D721Med (cell line): ENCODE results near the gene SELENOP.

Source experiments
- DNase-seq: peaks from one replicate; pipeline ENCODE4 v3.0.0; 2011; ENCODE audit warnings: low spot score; ENCODE audit not compliant: insufficient read length
- FAIRE-seq: peaks from 2 replicates; lab custom pipeline; 2011; peaks lifted over from hg19 to GRCh38; lab: Jason Lieb, UNC
- TF ChIP-seq, protein P1 (sequence below): IDR thresholded peaks from 2 replicates; pipeline ENCODE4 v1.5.1; 2012; ENCODE audit warnings: mild to moderate bottlenecking, control low read depth; ENCODE audit not compliant: insufficient read depth; ENCODE audit errors: missing control alignments

The SELENOP gene

GRCh38 chr5:42756606-42757601, 54.8 kb downstream of the SELENOP start, which contains the start of gene CCDC152:
TSS of gene CCDC152 (plus strand) at chr5:42756818. CDS start at chr5:42759122, 2,304 bp downstream.
- TF ChIP-seq, protein P1, sequence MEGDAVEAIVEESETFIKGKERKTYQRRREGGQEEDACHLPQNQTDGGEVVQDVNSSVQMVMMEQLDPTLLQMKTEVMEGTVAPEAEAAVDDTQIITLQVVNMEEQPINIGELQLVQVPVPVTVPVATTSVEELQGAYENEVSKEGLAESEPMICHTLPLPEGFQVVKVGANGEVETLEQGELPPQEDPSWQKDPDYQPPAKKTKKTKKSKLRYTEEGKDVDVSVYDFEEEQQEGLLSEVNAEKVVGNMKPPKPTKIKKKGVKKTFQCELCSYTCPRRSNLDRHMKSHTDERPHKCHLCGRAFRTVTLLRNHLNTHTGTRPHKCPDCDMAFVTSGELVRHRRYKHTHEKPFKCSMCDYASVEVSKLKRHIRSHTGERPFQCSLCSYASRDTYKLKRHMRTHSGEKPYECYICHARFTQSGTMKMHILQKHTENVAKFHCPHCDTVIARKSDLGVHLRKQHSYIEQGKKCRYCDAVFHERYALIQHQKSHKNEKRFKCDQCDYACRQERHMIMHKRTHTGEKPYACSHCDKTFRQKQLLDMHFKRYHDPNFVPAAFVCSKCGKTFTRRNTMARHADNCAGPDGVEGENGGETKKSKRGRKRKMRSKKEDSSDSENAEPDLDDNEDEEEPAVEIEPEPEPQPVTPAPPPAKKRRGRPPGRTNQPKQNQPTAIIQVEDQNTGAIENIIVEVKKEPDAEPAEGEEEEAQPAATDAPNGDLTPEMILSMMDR: no peak
- no peak for FAIRE-seq
- no peak for DNase-seq

- TF ChIP-seq, protein P1: no peak
- DNase-seq (no peak), FAIRE-seq (no peak)
Observed at GRCh38 chr5:42753099-42753498, 58.6 kb downstream of the SELENOP start.

DNA sequence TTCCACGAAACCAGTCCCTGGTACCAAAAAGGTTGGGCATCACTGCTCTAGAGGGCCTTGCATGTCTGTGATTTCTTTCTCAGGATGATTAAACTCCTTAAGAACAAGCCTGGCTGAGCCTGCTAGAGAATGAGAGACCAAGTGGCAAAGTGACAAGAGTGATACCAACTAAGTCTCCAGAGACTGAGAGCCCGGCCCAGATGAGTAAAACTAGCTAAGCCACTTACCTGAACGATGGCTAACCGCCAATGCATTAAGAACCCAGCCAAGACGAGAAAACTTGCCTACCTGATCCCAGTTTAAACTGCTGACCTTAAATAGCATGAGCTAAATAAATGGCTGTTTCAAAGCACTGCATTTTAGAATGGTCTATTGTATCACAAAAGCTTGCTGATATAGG, 60.6 kb downstream of the SELENOP start:
- FAIRE-seq: no peak
- no peak for DNase-seq
- TF ChIP-seq, protein P1: no peak

DNA sequence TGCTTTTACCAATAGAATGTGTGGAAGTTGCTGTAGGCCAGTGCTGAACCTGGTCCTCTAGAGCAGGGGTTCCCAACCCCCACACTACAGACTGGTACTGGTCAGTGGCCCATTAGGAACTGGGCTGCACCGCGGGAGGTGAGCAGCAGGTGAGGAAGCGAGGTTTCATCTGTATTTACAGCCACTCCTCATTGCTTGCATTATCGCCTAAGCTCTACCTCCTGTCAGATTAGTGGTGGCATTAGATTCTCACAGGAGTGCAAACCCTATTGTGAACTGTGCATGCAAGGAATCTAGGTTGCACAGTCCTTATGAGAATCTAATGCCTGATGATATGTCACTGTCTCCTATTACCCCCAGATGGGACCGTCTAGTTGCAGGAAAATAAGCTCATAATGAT, 61.2 kb downstream of the SELENOP start:
- DNase-seq: no peak
- no peak for FAIRE-seq
- TF ChIP-seq, protein P1: no peak
